OCI-LY1 (cell line): ENCODE data around the gene P4HB.
A peak's percentile ranks its signal among the peaks of the same experiment; 100 is the strongest.

ENCODE experiments used
- CTCF ChIP-seq: fragments of 200-600 bp; sonication (generic), shearing (Covaris generic); IDR thresholded peaks from 2 replicates; pipeline ENCODE4 v1.5.1; 2017; ENCODE audit warnings: mild to moderate bottlenecking, antibody characterized with exemption, low read length, moderate library complexity, mixed read lengths
- EZH2 ChIP-seq: fragments of 200-600 bp; sonication (generic), shearing (Covaris generic); IDR thresholded peaks from 2 replicates; pipeline ENCODE4 v1.8.0; 2017; ENCODE audit warnings: borderline replicate concordance, mixed run types, mild to moderate bottlenecking, antibody characterized with exemption, low read length, moderate library complexity, mixed read lengths

GRCh38 chr17:81906476-81907218 is 46.3 kb upstream of the P4HB start:
- TF ChIP-seq CTCF (peak; percentile 47), EZH2 (no peak)
